HepG2 (cell line): ENCODE results near the gene PLD3. TPM values are rescaled to one million over a fixed set of nuclear protein-coding genes. Genes with fewer than 3 reads are reported as not detected.

ENCODE experiments used
- ATAC-seq: fragments of 200-7000 bp; cut with Tn5 transposase; 3 replicates; pipeline ENCODE4 v1.9.1; 2020; ENCODE audit warnings: mild to moderate bottlenecking, moderate library complexity
- BruUV-seq: library from RNA; stranded (reverse); fragments of 400-500 nt; replicated peaks from 2 replicates; lab custom pipeline; 2021; lab: Mats Ljungman, UMichigan
- CTCF ChIA-PET: fragments of 300-600 bp; formaldehyde crosslinking; extraction: SDS; loops from one replicate; lab custom pipeline; 2021; ENCODE audit warnings: low total read pairs, inconsistent platforms, low intra/inter-chr PET ratio; lab: Yijun Ruan, JAX
- POLR2A ChIA-PET: fragments of 350-600 bp; sonication (Branson Sonifier 250); formaldehyde crosslinking; loops from one replicate; lab custom pipeline; 2020; ENCODE audit warnings: antibody characterized with exemption, inconsistent platforms; lab: Yijun Ruan, JAX
- DNase-seq: peaks from one replicate; pipeline ENCODE4 v3.0.0-alpha.2; 2015; ENCODE audit warnings: low spot score
- FAIRE-seq: peaks from 3 replicates; lab custom pipeline; 2011; peaks lifted over from hg19 to GRCh38; lab: Jason Lieb, UNC
- H2AFZ ChIP-seq: one replicate; pipeline ENCODE4 v1.6.1; 2011; ENCODE audit warnings: low read length, inconsistent platforms
- H3K27ac ChIP-seq: fragments of 300-600 bp; 3 replicates; pipeline ENCODE4 v1.8.0; 2011; ENCODE audit warnings: mixed run types, mild to moderate bottlenecking, mixed read lengths, low read length, inconsistent platforms; ENCODE audit not compliant: insufficient read depth; ENCODE audit errors: extremely low read length
- H3K27me3 ChIP-seq, 2 experiments: fragments of 200-600 bp in 1 of 2; 2 replicates in 1 of 2; 3 replicates in 1 of 2; pipeline versions ENCODE4 v1.6.0 to v1.8.0; 2011; ENCODE audit warnings: low read length in 2 of 2, mild to moderate bottlenecking in 2 of 2, moderate library complexity in 2 of 2, inconsistent platforms in 1 of 2; ENCODE audit not compliant: insufficient read depth in 2 of 2, control insufficient read depth in 1 of 2
- H3K36me3 ChIP-seq, 2 experiments: fragments of 200-600 bp in 1 of 2; replicated peaks in 1 of 2; 2 replicates in 1 of 2; 3 replicates in 1 of 2; pipeline versions ENCODE4 v1.5.1 to v1.8.0; 2011; ENCODE audit warnings: low read length in 2 of 2, inconsistent platforms in 1 of 2; ENCODE audit not compliant: insufficient read depth in 2 of 2, control insufficient read depth in 1 of 2
- H3K4me1 ChIP-seq: 2 replicates; pipeline ENCODE4 v1.5.1; 2012; ENCODE audit warnings: low read length, inconsistent platforms; ENCODE audit not compliant: insufficient read depth
- H3K4me2 ChIP-seq: 2 replicates; pipeline ENCODE4 v1.6.0; 2011; ENCODE audit warnings: low read depth, low read length, inconsistent platforms
- H3K4me3 ChIP-seq, 3 experiments: fragments of 200-600 bp in 1 of 3; sonication (generic), shearing (Covaris generic) in 1 of 3; replicated peaks in 1 of 3; 2 replicates each; pipeline ENCODE4 v1.5.1; 2011 to 2016; ENCODE audit warnings: low read length in 3 of 3, inconsistent platforms in 2 of 3, low read depth in 2 of 3, mild to moderate bottlenecking in 2 of 3, control low read depth in 1 of 3, mixed read lengths in 1 of 3; ENCODE audit not compliant: insufficient read depth in 1 of 3
- H3K79me2 ChIP-seq: one replicate; pipeline ENCODE4 v1.6.1; 2011; ENCODE audit warnings: low read length, inconsistent platforms; ENCODE audit not compliant: insufficient read depth
- H3K9ac ChIP-seq: 2 replicates; pipeline ENCODE4 v1.6.0; 2011; ENCODE audit warnings: mild to moderate bottlenecking, low read depth, low read length, inconsistent platforms; ENCODE audit not compliant: insufficient read depth
- H3K9me3 ChIP-seq: 2 replicates; pipeline ENCODE4 v1.5.1; 2012; ENCODE audit warnings: mild to moderate bottlenecking, low read length
- H4K20me1 ChIP-seq: 2 replicates; pipeline ENCODE4 v1.6.0; 2011; ENCODE audit warnings: inconsistent platforms, mild to moderate bottlenecking, low read length, moderate library complexity; ENCODE audit not compliant: insufficient read depth
- ATF7 ChIP-seq, 2 experiments: fragments of 450-650 bp in 1 of 2; sonication (generic) in 1 of 2; formaldehyde crosslinking in 1 of 2; IDR thresholded peaks; 2 replicates each; pipeline versions ENCODE4 v1.4.0 to v1.6.1; 2016 to 2020; ENCODE audit warnings: antibody characterized with exemption in 1 of 2, mild to moderate bottlenecking in 1 of 2, missing genetic modification reagents in 1 of 2
- DNMT1 ChIP-seq: sonication (generic); formaldehyde crosslinking; IDR thresholded peaks from 2 replicates; pipeline ENCODE4 v1.5.1; 2020; ENCODE audit warnings: mild to moderate bottlenecking, missing genetic modification reagents
- HMGA1 ChIP-seq: sonication (generic); formaldehyde crosslinking; conservative IDR thresholded peaks from 2 replicates; pipeline ENCODE4 v1.4.0; 2020; ENCODE audit warnings: missing genetic modification reagents
- KLF11 ChIP-seq: IDR thresholded peaks from 2 replicates; pipeline ENCODE4 v1.6.1; 2016; ENCODE audit warnings: missing compliant biosample characterization
- SNAI1 ChIP-seq: sonication (generic); formaldehyde crosslinking; IDR thresholded peaks from 2 replicates; pipeline ENCODE4 v1.5.0; 2020; ENCODE audit warnings: mild to moderate bottlenecking, missing genetic modification reagents, borderline replicate concordance
- ZBTB42 ChIP-seq: sonication (generic); formaldehyde crosslinking; IDR thresholded peaks from 2 replicates; pipeline ENCODE4 v1.5.0; 2020; ENCODE audit warnings: mild to moderate bottlenecking, missing genetic modification reagents
- ZC3H13 ChIP-seq: sonication (generic); formaldehyde crosslinking; IDR thresholded peaks from 2 replicates; pipeline ENCODE4 v1.8.1; 2023; ENCODE audit warnings: mild to moderate bottlenecking, missing genetic modification reagents, moderate library complexity
- ZIK1 ChIP-seq: sonication (generic); formaldehyde crosslinking; IDR thresholded peaks from 2 replicates; pipeline ENCODE4 v1.5.0; 2020; ENCODE audit warnings: mild to moderate bottlenecking, low read depth, missing genetic modification reagents, borderline replicate concordance
- ZNF235 ChIP-seq: sonication (generic); formaldehyde crosslinking; IDR thresholded peaks from 2 replicates; pipeline ENCODE4 v1.8.1; 2023; ENCODE audit warnings: mild to moderate bottlenecking, missing genetic modification reagents, borderline replicate concordance
- ZNF44 ChIP-seq: sonication (generic); formaldehyde crosslinking; IDR thresholded peaks from 2 replicates; pipeline ENCODE4 v1.5.1; 2020; ENCODE audit warnings: mild to moderate bottlenecking, missing genetic modification reagents
- ZNF761 ChIP-seq: sonication (generic); formaldehyde crosslinking; conservative IDR thresholded peaks from 2 replicates; pipeline ENCODE4 v1.4.0; 2020; ENCODE audit warnings: mild to moderate bottlenecking, missing genetic modification reagents
- WGBS: methylation state at CpG from one replicate; pipeline ENCODE4 v1.1.6; 2017; ENCODE audit warnings: low lambda C conversion rate; 5-methylcytosine and 5-hydroxymethylcytosine counted together
- in situ Hi-C: cut with HindIII; loops from 2 replicates; pipeline ENCODE4 v1.10.0; 2017; ENCODE audit warnings: low pct_unique_long_range_greater_than_20kb; ENCODE audit not compliant: extremely low pct_ligation_motif_present
- intact Hi-C: fragments of 100-400 bp; cut with micrococcal nuclease; formaldehyde crosslinking; loops from one replicate; pipeline ENCODE4 v1.10.0; 2022; ENCODE audit not compliant: unreplicated experiment
- polyA plus RNA-seq, 8 experiments: library from polyadenylated mRNA; depleted of rRNA in 3 of 8; stranded (reverse) in 7 of 8; unstranded in 1 of 8; fragments of >200 nt; fragmentation: Illumina TruSeq in 4 of 8; extraction: Trizol in 4 of 8; gene quantifications; 2 replicates each; pipeline versions ENCODE4 v1.2.1 to v1.2.3, GENCODE V29; 2011 to 2016; ENCODE audit warnings: low read depth in 4 of 8, missing spikeins in 1 of 8, mixed read lengths in 1 of 8; ENCODE audit not compliant: insufficient read depth in 1 of 8
- total RNA-seq, 5 experiments: library from RNA; depleted of rRNA; stranded (reverse); fragments of >200 nt; fragmentation: Illumina TruSeq; extraction: Trizol; gene quantifications; 2 replicates each; pipeline ENCODE4 v1.2.3, GENCODE V29; 2016; ENCODE audit warnings: low read depth in 1 of 5
- TF ChIP-seq, protein P1 (sequence below): sonication (generic); formaldehyde crosslinking; IDR thresholded peaks from 2 replicates; pipeline ENCODE4 v1.4.0; 2020; ENCODE audit warnings: low read depth, mild to moderate bottlenecking, missing genetic modification reagents
- TF ChIP-seq, protein P2 (sequence below): sonication (generic); formaldehyde crosslinking; IDR thresholded peaks from 2 replicates; pipeline ENCODE4 v1.5.0; 2020; ENCODE audit warnings: mild to moderate bottlenecking, missing genetic modification reagents

Gene PLD3
- total and polyA plus RNA-seq, 2 of the 13 experiments (the other 11 are each of a cell fraction or from before 2014, with no cell fraction given): 45.7 to 164 TPM

DNA sequence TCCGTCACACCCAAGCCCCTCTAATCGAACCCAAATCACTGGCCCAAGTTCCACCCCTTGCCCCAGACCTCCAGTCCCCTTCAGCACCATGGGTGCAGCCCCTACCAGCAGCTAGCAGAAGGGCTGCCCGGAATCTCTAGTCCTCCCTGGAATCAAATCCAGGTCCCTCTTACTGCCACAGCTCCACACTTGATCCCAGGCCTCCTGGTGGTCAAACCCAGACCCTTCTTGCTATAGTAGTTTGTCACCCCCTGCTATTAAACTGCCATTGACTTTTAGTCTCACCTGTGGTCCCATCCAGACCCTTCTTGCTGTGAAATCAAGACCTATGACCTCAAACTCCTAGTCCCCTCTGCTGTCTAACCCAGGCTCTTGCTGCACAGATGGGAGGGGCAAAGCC is 32.8 kb downstream of the PLD3 start:
- TF ChIP-seq ZBTB42 (no peak), ZIK1 (CRISPR knock-in tag) (no peak), DNMT1 (CRISPR knock-in tag) (no peak), SNAI1 (CRISPR knock-in tag) (no peak), ZNF44 (CRISPR knock-in tag) (no peak), HMGA1 (CRISPR knock-in tag) (no peak), KLF11 (no peak), ATF7 (IDR thresholded peaks at IDR 0.05) (no peak), ATF7 (CRISPR knock-in tag; IDR thresholded peaks at IDR 0.05) (no peak), ZNF761 (CRISPR knock-in tag) (no peak), ZC3H13 (CRISPR knock-in tag) (no peak), ZNF235 (CRISPR knock-in tag) (no peak)
- TF ChIP-seq, protein P1, sequence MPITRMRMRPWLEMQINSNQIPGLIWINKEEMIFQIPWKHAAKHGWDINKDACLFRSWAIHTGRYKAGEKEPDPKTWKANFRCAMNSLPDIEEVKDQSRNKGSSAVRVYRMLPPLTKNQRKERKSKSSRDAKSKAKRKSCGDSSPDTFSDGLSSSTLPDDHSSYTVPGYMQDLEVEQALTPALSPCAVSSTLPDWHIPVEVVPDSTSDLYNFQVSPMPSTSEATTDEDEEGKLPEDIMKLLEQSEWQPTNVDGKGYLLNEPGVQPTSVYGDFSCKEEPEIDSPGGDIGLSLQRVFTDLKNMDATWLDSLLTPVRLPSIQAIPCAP (CRISPR knock-in tag): no peak
- TF ChIP-seq, protein P2, sequence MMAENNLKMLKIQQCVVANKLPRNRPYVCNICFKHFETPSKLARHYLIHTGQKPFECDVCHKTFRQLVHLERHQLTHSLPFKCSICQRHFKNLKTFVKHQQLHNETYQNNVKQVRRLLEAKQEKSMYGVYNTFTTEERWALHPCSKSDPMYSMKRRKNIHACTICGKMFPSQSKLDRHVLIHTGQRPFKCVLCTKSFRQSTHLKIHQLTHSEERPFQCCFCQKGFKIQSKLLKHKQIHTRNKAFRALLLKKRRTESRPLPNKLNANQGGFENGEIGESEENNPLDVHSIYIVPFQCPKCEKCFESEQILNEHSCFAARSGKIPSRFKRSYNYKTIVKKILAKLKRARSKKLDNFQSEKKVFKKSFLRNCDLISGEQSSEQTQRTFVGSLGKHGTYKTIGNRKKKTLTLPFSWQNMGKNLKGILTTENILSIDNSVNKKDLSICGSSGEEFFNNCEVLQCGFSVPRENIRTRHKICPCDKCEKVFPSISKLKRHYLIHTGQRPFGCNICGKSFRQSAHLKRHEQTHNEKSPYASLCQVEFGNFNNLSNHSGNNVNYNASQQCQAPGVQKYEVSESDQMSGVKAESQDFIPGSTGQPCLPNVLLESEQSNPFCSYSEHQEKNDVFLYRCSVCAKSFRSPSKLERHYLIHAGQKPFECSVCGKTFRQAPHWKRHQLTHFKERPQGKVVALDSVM: no peak
- no CpG with 5 or more reads among the region's 3 CpGs for WGBS
- Histone ChIP-seq H3K27ac (no peak overlapping the region), H3K4me1 (peaks cover 8% of the 10 kb centered on the region; the same call in 1 of the 2 replicates), H3K27me3 (no peaks in the 10 kb centered on the region), H3K36me3 (no peaks in the 10 kb centered on the region; a peak in 1 of 5 replicates), H3K9me3 (no peaks in the 10 kb centered on the region), H2AFZ (no peak overlapping the region), H4K20me1 (no peaks in the 10 kb centered on the region), H3K4me3 (no peak overlapping the region), H3K4me2 (no peak overlapping the region), H3K79me2 (no peaks in the 10 kb centered on the region), H3K9ac (no peak overlapping the region)
- FAIRE-seq: no peak
- no TSS peak for BruUV-seq
- ChIA-PET POLR2A (no interaction called here), CTCF (no interaction called here)
- DNase-seq: no peak
- in situ Hi-C loops: no loop called here
- intact Hi-C loops: no loop called here
- ATAC-seq: peak; percentile 35; the same call in 2 of the 3 replicates
